ENCODE data around the gene C12orf76.
A peak's percentile ranks its signal among the peaks of the same experiment; 100 is the strongest.

The C12orf76 gene

DNA sequence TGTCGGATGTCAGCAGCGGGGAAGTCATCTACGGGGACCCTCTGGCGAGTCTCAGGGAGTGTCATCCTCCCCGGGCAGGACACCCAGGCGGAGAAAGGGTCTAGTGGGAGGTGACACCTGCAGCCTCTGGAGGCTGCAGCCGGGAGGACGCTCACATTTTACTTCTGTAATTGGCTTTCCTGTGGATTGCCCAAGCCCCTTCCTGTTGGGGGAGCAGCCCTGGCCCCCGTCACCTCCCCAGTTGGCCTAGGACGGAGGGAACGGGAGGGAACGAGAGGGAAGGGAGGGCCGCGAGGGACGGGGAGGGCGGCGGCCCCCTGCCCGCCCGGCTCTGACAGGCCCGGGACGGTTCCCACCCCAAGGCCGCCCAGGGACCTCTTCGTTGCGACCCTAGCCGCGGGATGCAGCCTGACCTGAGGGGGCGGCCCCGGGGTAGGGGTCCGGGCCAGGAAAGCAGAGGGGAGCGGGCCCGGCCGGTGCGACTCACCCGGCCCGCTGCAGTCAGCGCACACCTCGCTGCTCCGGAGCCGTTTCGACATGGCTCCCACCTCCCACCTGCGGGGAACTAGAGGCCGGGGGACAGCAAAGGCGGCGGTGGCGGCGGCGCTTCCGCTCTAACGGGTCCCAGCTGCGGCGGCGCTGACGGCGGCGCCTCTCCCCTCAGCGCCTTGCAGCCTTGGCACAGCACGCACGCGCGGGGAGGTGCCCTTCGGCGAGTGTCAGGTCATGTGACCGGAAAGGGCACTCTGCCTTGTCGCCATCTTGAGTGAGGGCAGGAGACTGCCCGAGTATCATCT lies 52.4 kb downstream of the C12orf76 start, which contains the start of gene GIT2:
GIT2 (minus strand) TSS at position 683 of the 797 bp plus-strand sequence; CDS start at position 539, 144 bp downstream.
- peak; percentile 92 for DNase-seq (ENCODE audit: low read depth)

DNA sequence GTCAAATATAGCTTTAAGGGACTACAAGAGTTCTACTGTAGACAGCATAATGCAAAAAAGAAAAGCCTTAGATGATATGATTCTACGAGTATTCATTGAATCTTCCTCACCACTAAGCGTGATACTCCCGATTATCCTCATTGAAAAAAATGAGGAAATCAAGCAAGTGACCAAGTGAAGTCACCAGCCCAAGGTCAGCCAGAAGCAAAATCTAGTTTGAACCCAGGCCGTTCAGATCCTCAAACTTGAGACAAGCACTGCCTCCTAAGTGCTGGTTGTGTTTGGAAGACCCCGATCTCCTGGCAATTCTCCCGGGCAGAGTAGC lies 53.0 kb downstream of the C12orf76 start:
- DNase-seq (ENCODE audit: low read depth) = no peak

DNA sequence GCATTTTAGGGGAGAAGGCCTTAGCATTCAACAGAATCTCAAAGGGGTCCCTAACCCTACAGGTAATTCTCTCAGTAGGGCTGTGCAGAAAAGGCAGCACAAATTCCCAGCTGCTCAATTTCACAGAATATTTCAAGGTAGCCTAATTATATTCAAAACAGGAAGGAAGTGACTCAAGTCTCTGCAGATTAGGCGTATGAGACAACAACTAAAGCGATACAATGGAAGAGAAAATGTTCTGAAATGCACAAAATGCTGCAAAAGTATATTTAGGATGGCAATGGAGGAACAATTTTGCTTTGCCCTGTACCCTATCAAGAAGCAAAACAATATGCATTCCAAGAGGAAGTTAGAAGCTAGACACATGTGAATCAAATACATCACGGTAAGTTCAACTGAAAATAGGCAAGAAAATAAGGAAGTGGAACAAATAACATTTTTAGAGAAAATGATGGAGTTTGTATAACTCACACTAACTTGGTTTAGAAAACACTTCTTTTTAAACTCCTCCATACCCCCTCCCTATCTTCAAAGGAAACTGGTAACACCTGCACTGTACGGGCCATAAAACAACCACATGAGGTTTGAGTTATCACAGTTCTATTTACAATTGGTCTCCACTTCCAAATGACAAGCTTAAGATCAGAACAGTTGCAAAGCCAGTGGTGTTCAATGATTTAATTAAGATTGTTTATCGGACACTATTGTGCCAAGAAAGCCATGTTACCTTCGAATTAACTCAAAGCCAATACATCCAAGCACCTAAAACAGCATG lies 53.7 kb downstream of the C12orf76 start:
- no peak for DNase-seq (ENCODE audit: low read depth)

DNA sequence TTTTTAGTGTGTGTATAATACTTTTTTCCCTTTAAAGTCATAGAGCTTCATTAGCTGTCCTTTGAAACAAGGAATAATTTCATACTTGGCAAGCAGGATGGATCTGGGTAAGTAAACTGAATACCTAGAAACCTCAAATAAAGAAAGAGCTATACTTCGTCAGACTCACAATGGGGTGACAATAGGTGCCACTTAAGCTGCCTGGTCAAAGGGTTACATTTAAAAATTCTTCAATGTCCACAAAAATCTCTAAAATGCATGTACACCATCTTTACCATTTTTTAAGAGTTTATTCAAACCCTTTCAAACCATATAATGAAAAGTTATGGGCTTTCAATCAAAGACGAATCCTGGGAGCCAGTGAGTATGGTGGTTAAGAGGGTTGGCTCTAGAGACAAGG lies 55.2 kb downstream of the C12orf76 start:
- DNase-seq (ENCODE audit: low read depth) = no peak

DNA sequence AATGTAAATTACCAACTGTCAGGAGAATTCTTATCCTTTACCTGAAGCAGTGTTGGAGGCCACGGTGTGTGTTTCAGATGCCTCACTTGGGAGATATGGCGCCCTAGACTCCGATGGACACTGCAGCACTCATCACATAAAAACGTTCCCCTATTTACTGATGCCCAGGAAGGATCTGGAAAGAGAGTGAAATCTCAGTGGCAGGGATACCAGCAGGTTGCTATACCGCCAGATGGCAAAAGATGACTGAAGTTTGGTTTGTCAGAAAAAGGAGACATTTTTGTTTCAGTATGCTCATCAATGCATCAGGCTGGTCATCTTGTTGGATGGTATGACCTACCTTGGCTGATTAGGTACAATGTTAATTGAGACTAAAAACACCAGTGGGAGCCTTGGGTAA lies 56.7 kb downstream of the C12orf76 start:
- DNase-seq (ENCODE audit: low read depth) = no peak
